ENCODE measurements around the gene SSBP4.

DNA sequence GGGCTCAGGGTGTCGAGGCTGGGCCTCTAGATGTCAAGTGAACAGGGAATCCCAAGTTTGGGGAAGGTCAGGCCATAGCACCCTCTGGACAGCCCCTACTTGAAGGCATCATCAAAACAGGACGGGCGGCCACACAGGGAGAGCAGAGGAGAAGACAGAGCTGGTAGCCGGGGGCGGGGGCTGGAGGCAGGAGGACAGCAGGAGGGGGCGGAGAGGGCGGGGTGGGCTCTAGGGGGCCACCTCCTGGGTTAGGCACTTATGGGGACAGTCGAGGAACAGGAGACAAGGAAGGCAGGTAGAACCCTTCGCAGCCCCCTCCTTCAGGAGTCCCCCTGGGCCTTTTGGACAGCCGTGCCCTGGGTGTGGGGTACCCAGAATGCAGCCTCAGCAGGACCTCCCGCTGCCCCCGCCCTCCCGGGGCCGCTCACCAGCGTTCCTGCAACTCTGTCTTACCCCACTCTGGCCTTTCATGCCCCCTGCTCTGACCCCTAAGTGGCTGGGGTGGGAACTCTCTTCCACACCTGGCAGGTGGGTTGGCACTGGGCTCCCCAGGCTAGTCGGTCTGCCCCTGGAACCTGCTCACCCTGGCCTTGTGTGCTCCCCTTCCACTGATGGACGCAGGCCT, 5.8 kb downstream of the SSBP4 start:
- TF ChIP-seq, protein P1, sequence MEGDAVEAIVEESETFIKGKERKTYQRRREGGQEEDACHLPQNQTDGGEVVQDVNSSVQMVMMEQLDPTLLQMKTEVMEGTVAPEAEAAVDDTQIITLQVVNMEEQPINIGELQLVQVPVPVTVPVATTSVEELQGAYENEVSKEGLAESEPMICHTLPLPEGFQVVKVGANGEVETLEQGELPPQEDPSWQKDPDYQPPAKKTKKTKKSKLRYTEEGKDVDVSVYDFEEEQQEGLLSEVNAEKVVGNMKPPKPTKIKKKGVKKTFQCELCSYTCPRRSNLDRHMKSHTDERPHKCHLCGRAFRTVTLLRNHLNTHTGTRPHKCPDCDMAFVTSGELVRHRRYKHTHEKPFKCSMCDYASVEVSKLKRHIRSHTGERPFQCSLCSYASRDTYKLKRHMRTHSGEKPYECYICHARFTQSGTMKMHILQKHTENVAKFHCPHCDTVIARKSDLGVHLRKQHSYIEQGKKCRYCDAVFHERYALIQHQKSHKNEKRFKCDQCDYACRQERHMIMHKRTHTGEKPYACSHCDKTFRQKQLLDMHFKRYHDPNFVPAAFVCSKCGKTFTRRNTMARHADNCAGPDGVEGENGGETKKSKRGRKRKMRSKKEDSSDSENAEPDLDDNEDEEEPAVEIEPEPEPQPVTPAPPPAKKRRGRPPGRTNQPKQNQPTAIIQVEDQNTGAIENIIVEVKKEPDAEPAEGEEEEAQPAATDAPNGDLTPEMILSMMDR (IDR thresholded peaks at IDR 0.05): no peak
- TF ChIP-seq POLR2A (IDR thresholded peaks at IDR 0.05): no peak

All from testis (tissue), 2 donors.